ENCODE measurements around the gene LRRC75A. TPM values are rescaled to one million over a fixed set of nuclear protein-coding genes. Genes with fewer than 3 reads are reported as not detected.
A peak's percentile ranks its signal among the peaks of the same experiment; 100 is the strongest.

The LRRC75A gene
- polyA plus RNA-seq, 2 of the 4 experiments (the other 2 are of a cell fraction) = 0.65 to 0.85 TPM

DNA sequence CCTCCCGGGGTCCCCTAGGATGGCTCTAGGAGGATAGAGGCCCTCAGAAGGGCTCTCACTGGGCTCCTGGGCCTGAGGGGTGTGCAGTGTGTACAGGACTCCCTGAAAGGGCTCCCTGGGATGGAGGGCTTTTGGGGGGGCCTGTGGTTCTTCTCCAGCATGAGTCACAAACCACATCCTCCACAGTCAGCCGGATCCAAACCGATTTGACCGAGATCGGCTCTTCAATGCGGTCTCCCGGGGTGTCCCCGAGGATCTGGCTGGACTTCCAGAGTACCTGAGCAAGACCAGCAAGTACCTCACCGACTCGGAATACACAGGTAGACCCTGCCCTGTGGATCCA is 72.1 kb downstream of the LRRC75A start:
- Histone ChIP-seq H3K27ac (peak overlapping the region; percentile 59 to 83; a peak in 4 of 6 replicates), H3K4me3 (no peak overlapping the region), H3K4me1 (peaks cover 22% of the 10 kb centered on the region), H3K4me2 (peak overlapping the region; percentile 54; the same call in 2 of the 3 replicates), H3K9me3 (no peaks in the 10 kb centered on the region)
- ChIA-PET CTCF (interaction anchor here (0.7 to 7.4 kb wide), 5 partner anchors 8 to 134 kb away, joined by 3 to 69 read pairs (median 5); no protein-coding TSS in a partner anchor), POLR2A (interaction anchor here (1.4 to 1.6 kb wide), 2 partner anchors 19 to 39 kb away, joined by 12 to 16 read pairs; partner anchors contain the start of gene UBB)
- ATAC-seq (peak in 1 of 2 experiments; percentile 6; a peak in 2 of 6 replicates), DNase-seq (ENCODE audit: low read depth in 1 of 2, low spot score in 1 of 2) (no peak), FAIRE-seq (no peak)
- TF ChIP-seq FOSL2 (IDR thresholded peaks at IDR 0.05) (no peak), FOSL2 (CRISPR knock-in tag; IDR thresholded peaks at IDR 0.05) (no peak), EP300 (IDR thresholded peaks at IDR 0.05) (no peak), BHLHE40 (IDR thresholded peaks at IDR 0.05; ENCODE audit: low read depth, low read length) (no peak), FOXS1 (CRISPR knock-in tag; IDR thresholded peaks at IDR 0.05) (no peak)
- 86% methylated on average over 10 of the region's 10 CpGs for WGBS (ENCODE audit: missing lambda C conversion rate)

GRCh38 chr17:16419074-16419928 is 72.7 kb downstream of the LRRC75A start:
- WGBS (ENCODE audit: missing lambda C conversion rate) = 44% methylated on average over 8 of the region's 8 CpGs
- Histone ChIP-seq H3K4me3 (no peak overlapping the region), H3K9me3 (no peaks in the 10 kb centered on the region), H3K27ac (peak overlapping the region; percentile 59 to 83), H3K4me2 (peak overlapping the region; percentile 54), H3K4me1 (peaks cover 22% of the 10 kb centered on the region)
- ChIA-PET POLR2A (interaction anchor here (0.5 to 1.6 kb wide), 4 partner anchors 19 to 613 kb away, joined by 3 to 16 read pairs (median 8); partner anchors contain the start of gene UBB), CTCF (interaction anchor here (0.7 to 7.4 kb wide), 9 partner anchors 8 to 474 kb away, joined by 3 to 69 read pairs (median 4); partner anchors contain the start of gene ADORA2B)
- ATAC-seq (peak; percentile 77; a peak in 5 of 6 replicates), DNase-seq (ENCODE audit: low read depth in 1 of 2, low spot score in 1 of 2) (peak; percentile 58 to 84), FAIRE-seq (no peak)
- TF ChIP-seq CEBPB (IDR thresholded peaks at IDR 0.05) (no peak), FOSL2 (IDR thresholded peaks at IDR 0.05) (peak; percentile 50; the same call in 1 of the 2 replicates), FOSL2 (CRISPR knock-in tag; IDR thresholded peaks at IDR 0.05) (peak; percentile 89)

DNA sequence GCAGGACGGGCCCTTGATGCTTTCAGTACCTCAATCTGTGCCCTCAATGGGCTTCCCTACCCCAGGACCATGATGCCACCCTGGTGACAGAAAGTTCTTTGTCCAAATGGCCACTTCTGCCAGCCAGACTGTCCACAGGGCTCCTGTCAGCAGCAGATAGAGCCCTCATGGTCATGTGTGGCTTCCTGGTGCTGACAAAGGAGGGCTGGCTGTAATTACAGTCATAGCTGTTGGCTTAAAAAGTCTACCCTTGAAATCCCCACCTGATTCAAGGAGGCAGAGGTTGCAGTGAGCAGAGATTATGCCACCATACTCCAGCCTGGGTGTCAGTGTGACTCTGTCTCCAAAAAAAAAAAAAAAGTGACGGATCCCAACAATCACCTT is 73.3 kb downstream of the LRRC75A start:
- ChIA-PET POLR2A (interaction anchor here (0.5 to 1.6 kb wide), 3 partner anchors 20 to 127 kb away, joined by 3 to 16 read pairs (median 12); partner anchors contain the start of gene UBB), CTCF (interaction anchor here (0.8 to 7.4 kb wide), 7 partner anchors 9 to 474 kb away, joined by 3 to 69 read pairs (median 5); partner anchors contain the start of gene ADORA2B)
- H3K4me2 ChIP-seq = peak overlapping the region; percentile 54
- TF ChIP-seq PHF8 (IDR thresholded peaks at IDR 0.05; ENCODE audit: borderline replicate concordance, low read depth) (no peak), EP300 (IDR thresholded peaks at IDR 0.05) (no peak), ESRRA (IDR thresholded peaks at IDR 0.05; ENCODE audit: borderline replicate concordance, low read length) (no peak), REST (IDR thresholded peaks at IDR 0.05) (no peak), BHLHE40 (IDR thresholded peaks at IDR 0.05; ENCODE audit: low read depth, low read length) (no peak), HEYL (CRISPR knock-in tag; IDR thresholded peaks at IDR 0.05) (no peak), POLR2AphosphoS2 (conservative IDR thresholded peaks at IDR 0.05; ENCODE audit: low read length) (no peak), RNF2 (IDR thresholded peaks at IDR 0.05; ENCODE audit: borderline replicate concordance, low read depth) (no peak), KDM5A (IDR thresholded peaks at IDR 0.05) (no peak)
- TF ChIP-seq, protein P1, sequence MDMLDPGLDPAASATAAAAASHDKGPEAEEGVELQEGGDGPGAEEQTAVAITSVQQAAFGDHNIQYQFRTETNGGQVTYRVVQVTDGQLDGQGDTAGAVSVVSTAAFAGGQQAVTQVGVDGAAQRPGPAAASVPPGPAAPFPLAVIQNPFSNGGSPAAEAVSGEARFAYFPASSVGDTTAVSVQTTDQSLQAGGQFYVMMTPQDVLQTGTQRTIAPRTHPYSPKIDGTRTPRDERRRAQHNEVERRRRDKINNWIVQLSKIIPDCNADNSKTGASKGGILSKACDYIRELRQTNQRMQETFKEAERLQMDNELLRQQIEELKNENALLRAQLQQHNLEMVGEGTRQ (IDR thresholded peaks at IDR 0.05) = no peak
- TF ChIP-seq, protein P2, sequence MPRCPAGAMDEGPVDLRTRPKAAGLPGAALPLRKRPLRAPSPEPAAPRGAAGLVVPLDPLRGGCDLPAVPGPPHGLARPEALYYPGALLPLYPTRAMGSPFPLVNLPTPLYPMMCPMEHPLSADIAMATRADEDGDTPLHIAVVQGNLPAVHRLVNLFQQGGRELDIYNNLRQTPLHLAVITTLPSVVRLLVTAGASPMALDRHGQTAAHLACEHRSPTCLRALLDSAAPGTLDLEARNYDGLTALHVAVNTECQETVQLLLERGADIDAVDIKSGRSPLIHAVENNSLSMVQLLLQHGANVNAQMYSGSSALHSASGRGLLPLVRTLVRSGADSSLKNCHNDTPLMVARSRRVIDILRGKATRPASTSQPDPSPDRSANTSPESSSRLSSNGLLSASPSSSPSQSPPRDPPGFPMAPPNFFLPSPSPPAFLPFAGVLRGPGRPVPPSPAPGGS (IDR thresholded peaks at IDR 0.05) = no peak
- TF ChIP-seq, protein P3, sequence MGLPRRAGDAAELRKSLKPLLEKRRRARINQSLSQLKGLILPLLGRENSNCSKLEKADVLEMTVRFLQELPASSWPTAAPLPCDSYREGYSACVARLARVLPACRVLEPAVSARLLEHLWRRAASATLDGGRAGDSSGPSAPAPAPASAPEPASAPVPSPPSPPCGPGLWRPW (IDR thresholded peaks at IDR 0.05) = no peak
- no peak overlapping the region for H3K4me3 ChIP-seq
- DNase-seq (ENCODE audit: low read depth in 1 of 2, low spot score in 1 of 2) = no peak
- peak overlapping the region; percentile 32 to 83 for H3K27ac ChIP-seq
- no peaks in the 10 kb centered on the region for H3K9me3 ChIP-seq
- ATAC-seq = peak in 1 of 2 experiments; percentile 3; a peak in 1 of 6 replicates
- H3K4me1 ChIP-seq = peaks cover 22% of the 10 kb centered on the region
- no peak for FAIRE-seq
- WGBS (ENCODE audit: missing lambda C conversion rate) = 45% methylated on average over 2 of the region's 2 CpGs

Measured in A549 (cell line).